ENCODE measurements around the gene C1orf74.

- TF ChIP-seq SMC3 (IDR thresholded peaks at IDR 0.05) (no peak), CTCF (IDR thresholded peaks at IDR 0.05) (no peak), RFX5 (IDR thresholded peaks at IDR 0.05) (no peak), ESRRA (IDR thresholded peaks at IDR 0.05; ENCODE audit: borderline replicate concordance, low read length) (no peak), MAFK (IDR thresholded peaks at IDR 0.05; ENCODE audit: partially characterized antibody) (no peak), POLR2A (IDR thresholded peaks at IDR 0.05; ENCODE audit: low read length) (no peak), CEBPB (IDR thresholded peaks at IDR 0.05) (no peak), TP53 (CRISPR knock-in tag; IDR thresholded peaks at IDR 0.05) (no peak), USF2 (IDR thresholded peaks at IDR 0.05) (no peak), E2F6 (IDR thresholded peaks at IDR 0.05; ENCODE audit: borderline replicate concordance, low read depth) (no peak), HOXB13 (CRISPR knock-in tag; IDR thresholded peaks at IDR 0.05; ENCODE audit: low read depth) (no peak), MAX (IDR thresholded peaks at IDR 0.05) (no peak)
Measured at GRCh38 chr1:209767096-209767495, 17.3 kb downstream of the C1orf74 start.
